Esophagus squamous epithelium (tissue), 4 donors: ENCODE measurements around the gene JPT2.

ENCODE experiments used
- POLR2A ChIP-seq, 4 donors: fragments of 450-650 bp; IDR thresholded peaks; one replicate each; pipeline ENCODE4 v1.6.1; 2017; ENCODE audit warnings: antibody characterized with exemption in 4 of 4, mild to moderate bottlenecking in 4 of 4, moderate library complexity in 3 of 4
- TF ChIP-seq, protein P1 (sequence below), 6 experiments: fragments of 450-650 bp in 4 of 6; fragments of 200-600 bp in 2 of 6; sonication (generic) in 2 of 6; IDR thresholded peaks; one replicate each; pipeline ENCODE4 v1.5.1; 2016 to 2019; ENCODE audit warnings: antibody characterized with exemption in 6 of 6, mild to moderate bottlenecking in 4 of 6, moderate library complexity in 4 of 6

DNA sequence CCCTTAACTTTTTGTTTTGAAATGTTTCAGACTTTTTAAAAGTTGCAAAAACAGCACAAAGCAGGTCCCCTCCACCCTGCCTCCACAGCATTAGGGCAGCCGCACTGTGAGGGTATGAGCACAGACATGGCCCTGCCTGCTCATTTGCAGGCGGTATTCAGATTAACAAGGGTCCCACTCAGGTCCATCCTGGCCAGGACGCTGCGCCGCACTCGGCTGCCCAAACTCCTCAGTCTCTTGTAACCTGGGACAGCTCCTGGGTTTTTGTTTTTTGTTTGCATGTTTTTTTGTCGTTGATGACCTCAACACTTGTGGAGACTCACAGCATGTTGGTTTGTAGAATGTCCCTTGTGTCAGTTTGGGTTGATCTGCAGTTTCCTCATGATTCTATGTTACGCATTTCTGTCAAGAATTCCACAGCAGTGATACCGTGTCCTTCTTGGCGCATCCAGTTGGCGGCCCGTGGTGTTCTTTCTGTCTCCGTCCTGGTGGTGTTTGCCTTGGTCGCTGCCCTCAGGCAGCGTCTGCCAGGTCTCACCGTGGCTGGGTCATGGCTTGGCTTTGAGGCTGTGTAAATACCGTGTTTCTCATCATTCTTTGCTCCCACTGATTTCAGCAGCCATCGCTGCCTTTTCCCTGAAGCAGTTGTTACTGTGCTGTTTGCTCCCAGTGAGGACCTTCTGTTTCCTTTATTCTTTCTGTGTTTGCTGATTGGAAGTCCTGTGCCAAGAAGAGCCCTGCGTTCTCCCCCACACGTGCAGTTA is 47.4 kb upstream of the JPT2 start:
- TF ChIP-seq, protein P1, sequence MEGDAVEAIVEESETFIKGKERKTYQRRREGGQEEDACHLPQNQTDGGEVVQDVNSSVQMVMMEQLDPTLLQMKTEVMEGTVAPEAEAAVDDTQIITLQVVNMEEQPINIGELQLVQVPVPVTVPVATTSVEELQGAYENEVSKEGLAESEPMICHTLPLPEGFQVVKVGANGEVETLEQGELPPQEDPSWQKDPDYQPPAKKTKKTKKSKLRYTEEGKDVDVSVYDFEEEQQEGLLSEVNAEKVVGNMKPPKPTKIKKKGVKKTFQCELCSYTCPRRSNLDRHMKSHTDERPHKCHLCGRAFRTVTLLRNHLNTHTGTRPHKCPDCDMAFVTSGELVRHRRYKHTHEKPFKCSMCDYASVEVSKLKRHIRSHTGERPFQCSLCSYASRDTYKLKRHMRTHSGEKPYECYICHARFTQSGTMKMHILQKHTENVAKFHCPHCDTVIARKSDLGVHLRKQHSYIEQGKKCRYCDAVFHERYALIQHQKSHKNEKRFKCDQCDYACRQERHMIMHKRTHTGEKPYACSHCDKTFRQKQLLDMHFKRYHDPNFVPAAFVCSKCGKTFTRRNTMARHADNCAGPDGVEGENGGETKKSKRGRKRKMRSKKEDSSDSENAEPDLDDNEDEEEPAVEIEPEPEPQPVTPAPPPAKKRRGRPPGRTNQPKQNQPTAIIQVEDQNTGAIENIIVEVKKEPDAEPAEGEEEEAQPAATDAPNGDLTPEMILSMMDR (IDR thresholded peaks at IDR 0.05), result no peak
- no peak for TF ChIP-seq POLR2A (IDR thresholded peaks at IDR 0.05)
